ENCODE data around the gene GMDS. TPM values are rescaled to one million over a fixed set of nuclear protein-coding genes. Genes with fewer than 3 reads are reported as not detected.

GMDS gene
- polyA plus RNA-seq, 1 donor (not counting 4 experiments of a cell fraction or from before 2014, with no cell fraction given): 22.1 TPM

DNA sequence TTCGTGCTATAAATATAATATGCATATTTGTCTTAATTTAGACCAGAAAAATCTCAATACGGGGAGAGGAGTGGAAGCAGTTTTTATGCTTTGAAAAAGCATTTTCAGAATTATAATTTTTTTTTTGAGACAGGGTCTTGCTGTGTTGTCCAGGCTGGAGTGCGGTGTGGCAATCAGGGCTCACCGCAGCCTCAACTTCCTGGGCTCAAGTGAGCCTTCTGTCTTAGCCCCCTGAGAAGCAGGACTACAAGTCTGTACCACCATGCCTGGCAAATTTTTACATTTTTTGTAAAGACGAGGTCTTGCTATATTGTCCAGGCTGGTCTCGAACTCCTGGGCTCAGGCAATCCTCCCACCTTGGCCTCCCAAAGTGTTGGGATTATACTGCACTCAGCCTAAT lies 438.5 kb downstream of the GMDS start:
- FAIRE-seq (no peak), DNase-seq (ENCODE audit: low read depth, low spot score) (no peak)
- dilution Hi-C loops (cut with MboI; ENCODE audit: extremely low pct_ligation_motif_present, low sequenced_read_pairs): no loop called here
- no peaks in the 10 kb centered on the region for H3K36me3 ChIP-seq (ENCODE audit: control insufficient read depth in 2 of 2, extremely low read depth in 1 of 2, insufficient read depth in 2 of 2, low read length in 2 of 2)
- no peaks in the 10 kb centered on the region for H3K9me1 ChIP-seq (ENCODE audit: control insufficient read depth, extremely low read depth, insufficient read depth, low read length)
- no peaks in the 10 kb centered on the region for H3K27me3 ChIP-seq (ENCODE audit: control insufficient read depth, extremely low read depth, insufficient read depth, low read length)
- no peak overlapping the region for H3K27ac ChIP-seq (ENCODE audit: control insufficient read depth, insufficient read depth, low read length)
- no peaks in the 10 kb centered on the region for H3K9me3 ChIP-seq (ENCODE audit: control insufficient read depth, low read depth, low read length)
- no peaks in the 10 kb centered on the region for H3K4me1 ChIP-seq (ENCODE audit: control insufficient read depth, extremely low read depth, insufficient read depth, low read length)
- no peak overlapping the region for H3K4me2 ChIP-seq (ENCODE audit: control insufficient read depth, extremely low read depth, insufficient read depth, low read depth, low read length)
- TF ChIP-seq, protein P1, sequence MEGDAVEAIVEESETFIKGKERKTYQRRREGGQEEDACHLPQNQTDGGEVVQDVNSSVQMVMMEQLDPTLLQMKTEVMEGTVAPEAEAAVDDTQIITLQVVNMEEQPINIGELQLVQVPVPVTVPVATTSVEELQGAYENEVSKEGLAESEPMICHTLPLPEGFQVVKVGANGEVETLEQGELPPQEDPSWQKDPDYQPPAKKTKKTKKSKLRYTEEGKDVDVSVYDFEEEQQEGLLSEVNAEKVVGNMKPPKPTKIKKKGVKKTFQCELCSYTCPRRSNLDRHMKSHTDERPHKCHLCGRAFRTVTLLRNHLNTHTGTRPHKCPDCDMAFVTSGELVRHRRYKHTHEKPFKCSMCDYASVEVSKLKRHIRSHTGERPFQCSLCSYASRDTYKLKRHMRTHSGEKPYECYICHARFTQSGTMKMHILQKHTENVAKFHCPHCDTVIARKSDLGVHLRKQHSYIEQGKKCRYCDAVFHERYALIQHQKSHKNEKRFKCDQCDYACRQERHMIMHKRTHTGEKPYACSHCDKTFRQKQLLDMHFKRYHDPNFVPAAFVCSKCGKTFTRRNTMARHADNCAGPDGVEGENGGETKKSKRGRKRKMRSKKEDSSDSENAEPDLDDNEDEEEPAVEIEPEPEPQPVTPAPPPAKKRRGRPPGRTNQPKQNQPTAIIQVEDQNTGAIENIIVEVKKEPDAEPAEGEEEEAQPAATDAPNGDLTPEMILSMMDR (optimal IDR thresholded peaks at IDR 0.05 in 1 of 3, IDR thresholded peaks at IDR 0.05 in 1 of 3, conservative IDR thresholded peaks at IDR 0.05 in 1 of 3; ENCODE audit: extremely low read depth in 1 of 3, insufficient read depth in 2 of 3, low read length in 3 of 3): no peak
- no peak for TF ChIP-seq EZH2 (IDR thresholded peaks at IDR 0.05; ENCODE audit: low read length)
- no peaks in the 10 kb centered on the region for H3K79me2 ChIP-seq (ENCODE audit: control insufficient read depth, insufficient read depth, low read length)
- H3K4me3 ChIP-seq (ENCODE audit: control insufficient read depth in 2 of 3, extremely low read depth in 1 of 3, insufficient read depth in 2 of 3, low read depth in 1 of 3, low read length in 3 of 3): no peak overlapping the region
- H4K20me1 ChIP-seq (ENCODE audit: control insufficient read depth, extremely low read depth, insufficient read depth, low read length): no peaks in the 10 kb centered on the region
- no peak overlapping the region for H3K9ac ChIP-seq (ENCODE audit: control insufficient read depth, extremely low read depth, insufficient read depth, low read length)
- no peak overlapping the region for H2AFZ ChIP-seq (ENCODE audit: control insufficient read depth, low read length)

DNA sequence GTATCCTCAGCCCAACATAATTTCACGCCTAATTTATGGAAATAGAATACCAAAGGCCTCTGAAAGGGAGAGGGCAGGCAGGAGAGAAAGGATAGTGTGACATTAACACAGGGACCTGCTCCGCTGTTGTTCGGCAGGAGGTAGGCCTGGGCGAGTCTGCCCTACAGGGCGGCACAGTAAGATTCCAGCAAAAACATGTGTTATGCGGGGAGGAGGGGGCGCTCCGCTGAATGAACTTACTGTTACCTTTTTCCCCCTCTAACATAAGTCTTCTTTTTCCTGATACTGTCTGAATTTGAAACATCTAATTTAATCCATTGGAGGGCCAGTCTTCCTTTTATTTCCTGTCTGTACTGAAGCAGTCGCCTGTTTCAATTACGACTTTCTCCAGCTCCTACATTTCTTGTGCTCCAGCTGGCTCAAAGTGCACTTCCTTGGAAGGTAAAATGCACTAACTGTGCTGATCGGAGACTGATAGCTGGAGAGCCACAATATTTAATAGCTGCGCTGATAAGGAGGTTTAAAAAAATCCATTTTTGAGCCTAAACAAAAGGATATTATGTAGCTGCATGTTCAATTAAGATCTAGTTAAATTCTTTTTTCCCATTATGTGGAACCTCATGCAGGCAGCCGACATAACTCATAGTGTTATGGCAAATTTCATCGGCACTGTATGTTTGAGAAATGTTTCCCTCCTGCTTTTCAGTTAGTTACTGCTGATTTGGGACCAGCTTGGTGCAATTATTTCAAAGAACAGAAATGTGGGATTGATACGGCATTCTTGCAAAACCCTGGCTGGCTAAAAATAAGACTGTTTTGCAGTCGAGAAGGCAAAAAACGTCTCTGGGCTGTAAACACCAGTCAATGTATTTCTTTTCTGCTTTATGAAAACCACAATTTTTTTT lies 442.7 kb downstream of the GMDS start:
- FAIRE-seq (no peak), DNase-seq (ENCODE audit: low read depth, low spot score) (no peak)
- peak overlapping the region; percentile 68 for H2AFZ ChIP-seq (ENCODE audit: control insufficient read depth, low read length)
- peak overlapping the region; percentile 49 for H3K4me2 ChIP-seq (ENCODE audit: control insufficient read depth, extremely low read depth, insufficient read depth, low read depth, low read length)
- H3K79me2 ChIP-seq (ENCODE audit: control insufficient read depth, insufficient read depth, low read length): no peaks in the 10 kb centered on the region
- H3K9me1 ChIP-seq (ENCODE audit: control insufficient read depth, extremely low read depth, insufficient read depth, low read length): no peaks in the 10 kb centered on the region
- H3K9ac ChIP-seq (ENCODE audit: control insufficient read depth, extremely low read depth, insufficient read depth, low read length): no peak overlapping the region
- dilution Hi-C loops (cut with MboI; ENCODE audit: extremely low pct_ligation_motif_present, low sequenced_read_pairs): no loop called here
- no peak overlapping the region for H3K27ac ChIP-seq (ENCODE audit: control insufficient read depth, insufficient read depth, low read length)
- H3K9me3 ChIP-seq (ENCODE audit: control insufficient read depth, low read depth, low read length): no peaks in the 10 kb centered on the region
- H3K4me3 ChIP-seq (ENCODE audit: control insufficient read depth in 2 of 3, extremely low read depth in 1 of 3, insufficient read depth in 2 of 3, low read depth in 1 of 3, low read length in 3 of 3): no peak overlapping the region
- no peaks in the 10 kb centered on the region for H4K20me1 ChIP-seq (ENCODE audit: control insufficient read depth, extremely low read depth, insufficient read depth, low read length)
- TF ChIP-seq, protein P1 (optimal IDR thresholded peaks at IDR 0.05 in 1 of 3, IDR thresholded peaks at IDR 0.05 in 1 of 3, conservative IDR thresholded peaks at IDR 0.05 in 1 of 3; ENCODE audit: extremely low read depth in 1 of 3, insufficient read depth in 2 of 3, low read length in 3 of 3): no peak
- TF ChIP-seq EZH2 (IDR thresholded peaks at IDR 0.05; ENCODE audit: low read length): no peak
- H3K27me3 ChIP-seq (ENCODE audit: control insufficient read depth, extremely low read depth, insufficient read depth, low read length): no peaks in the 10 kb centered on the region
- H3K36me3 ChIP-seq (ENCODE audit: control insufficient read depth in 2 of 2, extremely low read depth in 1 of 2, insufficient read depth in 2 of 2, low read length in 2 of 2): no peaks in the 10 kb centered on the region
- peaks cover 3% of the 10 kb centered on the region for H3K4me1 ChIP-seq (ENCODE audit: control insufficient read depth, extremely low read depth, insufficient read depth, low read length)

Measured in keratinocyte (primary cell).